OCI-LY1 (cell line): ENCODE measurements around the gene CTNNA2.

Experiments used
- EZH2 ChIP-seq: fragments of 200-600 bp; sonication (generic), shearing (Covaris generic); IDR thresholded peaks from 2 replicates; pipeline ENCODE4 v1.8.0; 2017; ENCODE audit warnings: borderline replicate concordance, mixed run types, mild to moderate bottlenecking, antibody characterized with exemption, low read length, moderate library complexity, mixed read lengths
- TF ChIP-seq, protein P1 (sequence below): fragments of 200-600 bp; sonication (generic), shearing (Covaris generic); IDR thresholded peaks from 2 replicates; pipeline ENCODE4 v1.5.1; 2017; ENCODE audit warnings: mild to moderate bottlenecking, antibody characterized with exemption, low read length, moderate library complexity, mixed read lengths

DNA sequence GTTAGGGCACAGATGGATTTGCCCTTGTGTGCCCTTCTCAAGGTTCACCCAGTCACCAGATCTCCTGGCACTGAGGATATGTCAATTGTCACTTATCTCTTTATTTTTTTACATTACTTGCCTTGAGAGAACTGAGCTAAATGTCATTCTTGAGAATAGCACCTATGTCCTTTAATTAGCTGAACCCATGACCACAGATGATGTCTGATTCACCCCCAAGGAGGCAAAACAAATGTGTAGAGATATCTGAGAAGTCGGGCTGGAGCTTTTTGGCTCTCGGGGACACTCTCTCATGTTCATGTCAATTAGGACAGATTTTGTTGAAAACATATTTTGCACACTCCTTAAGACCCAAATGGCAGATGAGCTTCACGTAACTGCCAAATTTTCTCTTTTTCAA, 963.1 kb downstream of the CTNNA2 start:
- TF ChIP-seq, protein P1, sequence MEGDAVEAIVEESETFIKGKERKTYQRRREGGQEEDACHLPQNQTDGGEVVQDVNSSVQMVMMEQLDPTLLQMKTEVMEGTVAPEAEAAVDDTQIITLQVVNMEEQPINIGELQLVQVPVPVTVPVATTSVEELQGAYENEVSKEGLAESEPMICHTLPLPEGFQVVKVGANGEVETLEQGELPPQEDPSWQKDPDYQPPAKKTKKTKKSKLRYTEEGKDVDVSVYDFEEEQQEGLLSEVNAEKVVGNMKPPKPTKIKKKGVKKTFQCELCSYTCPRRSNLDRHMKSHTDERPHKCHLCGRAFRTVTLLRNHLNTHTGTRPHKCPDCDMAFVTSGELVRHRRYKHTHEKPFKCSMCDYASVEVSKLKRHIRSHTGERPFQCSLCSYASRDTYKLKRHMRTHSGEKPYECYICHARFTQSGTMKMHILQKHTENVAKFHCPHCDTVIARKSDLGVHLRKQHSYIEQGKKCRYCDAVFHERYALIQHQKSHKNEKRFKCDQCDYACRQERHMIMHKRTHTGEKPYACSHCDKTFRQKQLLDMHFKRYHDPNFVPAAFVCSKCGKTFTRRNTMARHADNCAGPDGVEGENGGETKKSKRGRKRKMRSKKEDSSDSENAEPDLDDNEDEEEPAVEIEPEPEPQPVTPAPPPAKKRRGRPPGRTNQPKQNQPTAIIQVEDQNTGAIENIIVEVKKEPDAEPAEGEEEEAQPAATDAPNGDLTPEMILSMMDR: no peak
- no peak for TF ChIP-seq EZH2
